HepG2 (cell line): ENCODE measurements around the gene PNPLA8. TPM values are rescaled to one million over a fixed set of nuclear protein-coding genes. Genes with fewer than 3 reads are reported as not detected.

ENCODE experiments used
- ATM ChIP-seq: fragments of 450-650 bp; IDR thresholded peaks from 2 replicates; pipeline ENCODE4 v1.7.1; 2017; ENCODE audit warnings: mild to moderate bottlenecking, borderline replicate concordance
- NFE2L2 ChIP-seq: fragments of 150-350 bp; IDR thresholded peaks from 2 replicates; pipeline ENCODE4 v1.6.1; 2014; ENCODE audit warnings: low read length
- SPEN ChIP-seq: sonication (generic); formaldehyde crosslinking; IDR thresholded peaks from 2 replicates; pipeline ENCODE4 v1.5.1; 2020; ENCODE audit warnings: low read depth, mild to moderate bottlenecking, missing genetic modification reagents
- TBX2 ChIP-seq: sonication (generic); formaldehyde crosslinking; IDR thresholded peaks from 2 replicates; pipeline ENCODE4 v1.5.0; 2020; ENCODE audit warnings: missing genetic modification reagents, mild to moderate bottlenecking, borderline replicate concordance
- TBX3 ChIP-seq: fragments of 450-650 bp; IDR thresholded peaks from 2 replicates; pipeline ENCODE4 v1.6.1; 2017; ENCODE audit warnings: antibody characterized with exemption, mild to moderate bottlenecking, inconsistent platforms, borderline replicate concordance
- ZNF3 ChIP-seq: IDR thresholded peaks from 2 replicates; pipeline ENCODE4 v1.7.0; 2017; ENCODE audit warnings: inconsistent platforms
- ZNF644 ChIP-seq: IDR thresholded peaks from 2 replicates; pipeline ENCODE4 v1.6.1; 2016; ENCODE audit warnings: low read depth
- polyA plus RNA-seq, 8 experiments: library from polyadenylated mRNA; depleted of rRNA in 3 of 8; stranded (reverse) in 7 of 8; unstranded in 1 of 8; fragments of >200 nt; fragmentation: Illumina TruSeq in 4 of 8; extraction: Trizol in 4 of 8; gene quantifications; 2 replicates each; pipeline versions ENCODE4 v1.2.1 to v1.2.3, GENCODE V29; 2011 to 2016; ENCODE audit warnings: low read depth in 4 of 8, missing spikeins in 1 of 8, mixed read lengths in 1 of 8; ENCODE audit not compliant: insufficient read depth in 1 of 8
- total RNA-seq, 5 experiments: library from RNA; depleted of rRNA; stranded (reverse); fragments of >200 nt; fragmentation: Illumina TruSeq; extraction: Trizol; gene quantifications; 2 replicates each; pipeline ENCODE4 v1.2.3, GENCODE V29; 2016; ENCODE audit warnings: low read depth in 1 of 5
- TF ChIP-seq, protein P1 (sequence below): sonication (generic); formaldehyde crosslinking; IDR thresholded peaks from 2 replicates; pipeline ENCODE4 v1.4.0; 2020; ENCODE audit warnings: missing genetic modification reagents
- TF ChIP-seq, protein P2 (sequence below): sonication (generic); formaldehyde crosslinking; IDR thresholded peaks from 2 replicates; pipeline ENCODE4 v1.5.0; 2020; ENCODE audit warnings: mild to moderate bottlenecking, missing genetic modification reagents, borderline replicate concordance
- TF ChIP-seq, protein P3 (sequence below): fragments of 450-650 bp; IDR thresholded peaks from 2 replicates; pipeline ENCODE4 v1.6.1; 2017
- TF ChIP-seq, protein P4 (sequence below): IDR thresholded peaks from 2 replicates; pipeline ENCODE4 v1.6.1; 2016; ENCODE audit warnings: control low read depth
- TF ChIP-seq, protein P5 (sequence below): IDR thresholded peaks from 2 replicates; pipeline ENCODE4 v1.6.1; 2016; ENCODE audit warnings: missing biosample characterization, missing genetic modification reagents, low read depth
- TF ChIP-seq, protein P6 (sequence below): sonication (generic); formaldehyde crosslinking; IDR thresholded peaks from 2 replicates; pipeline ENCODE4 v1.5.1; 2020; ENCODE audit warnings: missing genetic modification reagents, mild to moderate bottlenecking, borderline replicate concordance

The PNPLA8 gene
- total and polyA plus RNA-seq, 2 of the 13 experiments (the other 11 are each of a cell fraction or from before 2014, with no cell fraction given): 6.3 to 11.4 TPM

- TF ChIP-seq, protein P1, sequence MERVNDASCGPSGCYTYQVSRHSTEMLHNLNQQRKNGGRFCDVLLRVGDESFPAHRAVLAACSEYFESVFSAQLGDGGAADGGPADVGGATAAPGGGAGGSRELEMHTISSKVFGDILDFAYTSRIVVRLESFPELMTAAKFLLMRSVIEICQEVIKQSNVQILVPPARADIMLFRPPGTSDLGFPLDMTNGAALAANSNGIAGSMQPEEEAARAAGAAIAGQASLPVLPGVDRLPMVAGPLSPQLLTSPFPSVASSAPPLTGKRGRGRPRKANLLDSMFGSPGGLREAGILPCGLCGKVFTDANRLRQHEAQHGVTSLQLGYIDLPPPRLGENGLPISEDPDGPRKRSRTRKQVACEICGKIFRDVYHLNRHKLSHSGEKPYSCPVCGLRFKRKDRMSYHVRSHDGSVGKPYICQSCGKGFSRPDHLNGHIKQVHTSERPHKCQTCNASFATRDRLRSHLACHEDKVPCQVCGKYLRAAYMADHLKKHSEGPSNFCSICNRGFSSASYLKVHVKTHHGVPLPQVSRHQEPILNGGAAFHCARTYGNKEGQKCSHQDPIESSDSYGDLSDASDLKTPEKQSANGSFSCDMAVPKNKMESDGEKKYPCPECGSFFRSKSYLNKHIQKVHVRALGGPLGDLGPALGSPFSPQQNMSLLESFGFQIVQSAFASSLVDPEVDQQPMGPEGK (CRISPR knock-in tag): no peak; the same call in 1 of the 2 replicates
- TF ChIP-seq SPEN (CRISPR knock-in tag) (peak; percentile 95), ZNF644 (CRISPR knock-in tag) (no peak), ZNF3 (CRISPR knock-in tag) (no peak), ATM (no peak), TBX2 (CRISPR knock-in tag) (peak; percentile 90), TBX3 (peak; percentile 83), NFE2L2 (no peak)
- TF ChIP-seq, protein P2, sequence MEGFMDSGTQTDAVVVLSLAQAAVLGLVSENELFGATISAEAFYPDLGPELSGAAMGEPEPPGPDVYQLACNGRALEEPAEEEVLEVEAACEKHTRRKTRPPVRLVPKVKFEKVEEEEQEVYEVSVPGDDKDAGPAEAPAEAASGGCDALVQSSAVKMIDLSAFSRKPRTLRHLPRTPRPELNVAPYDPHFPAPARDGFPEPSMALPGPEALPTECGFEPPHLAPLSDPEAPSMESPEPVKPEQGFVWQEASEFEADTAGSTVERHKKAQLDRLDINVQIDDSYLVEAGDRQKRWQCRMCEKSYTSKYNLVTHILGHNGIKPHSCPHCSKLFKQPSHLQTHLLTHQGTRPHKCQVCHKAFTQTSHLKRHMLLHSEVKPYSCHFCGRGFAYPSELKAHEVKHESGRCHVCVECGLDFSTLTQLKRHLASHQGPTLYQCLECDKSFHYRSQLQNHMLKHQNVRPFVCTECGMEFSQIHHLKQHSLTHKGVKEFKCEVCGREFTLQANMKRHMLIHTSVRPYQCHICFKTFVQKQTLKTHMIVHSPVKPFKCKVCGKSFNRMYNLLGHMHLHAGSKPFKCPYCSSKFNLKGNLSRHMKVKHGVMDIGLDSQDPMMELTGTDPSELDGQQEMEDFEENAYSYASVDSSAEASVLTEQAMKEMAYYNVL: no peak; the same call in 1 of the 2 replicates
- TF ChIP-seq, protein P3, sequence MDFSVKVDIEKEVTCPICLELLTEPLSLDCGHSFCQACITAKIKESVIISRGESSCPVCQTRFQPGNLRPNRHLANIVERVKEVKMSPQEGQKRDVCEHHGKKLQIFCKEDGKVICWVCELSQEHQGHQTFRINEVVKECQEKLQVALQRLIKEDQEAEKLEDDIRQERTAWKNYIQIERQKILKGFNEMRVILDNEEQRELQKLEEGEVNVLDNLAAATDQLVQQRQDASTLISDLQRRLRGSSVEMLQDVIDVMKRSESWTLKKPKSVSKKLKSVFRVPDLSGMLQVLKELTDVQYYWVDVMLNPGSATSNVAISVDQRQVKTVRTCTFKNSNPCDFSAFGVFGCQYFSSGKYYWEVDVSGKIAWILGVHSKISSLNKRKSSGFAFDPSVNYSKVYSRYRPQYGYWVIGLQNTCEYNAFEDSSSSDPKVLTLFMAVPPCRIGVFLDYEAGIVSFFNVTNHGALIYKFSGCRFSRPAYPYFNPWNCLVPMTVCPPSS: no peak
- TF ChIP-seq, protein P4, sequence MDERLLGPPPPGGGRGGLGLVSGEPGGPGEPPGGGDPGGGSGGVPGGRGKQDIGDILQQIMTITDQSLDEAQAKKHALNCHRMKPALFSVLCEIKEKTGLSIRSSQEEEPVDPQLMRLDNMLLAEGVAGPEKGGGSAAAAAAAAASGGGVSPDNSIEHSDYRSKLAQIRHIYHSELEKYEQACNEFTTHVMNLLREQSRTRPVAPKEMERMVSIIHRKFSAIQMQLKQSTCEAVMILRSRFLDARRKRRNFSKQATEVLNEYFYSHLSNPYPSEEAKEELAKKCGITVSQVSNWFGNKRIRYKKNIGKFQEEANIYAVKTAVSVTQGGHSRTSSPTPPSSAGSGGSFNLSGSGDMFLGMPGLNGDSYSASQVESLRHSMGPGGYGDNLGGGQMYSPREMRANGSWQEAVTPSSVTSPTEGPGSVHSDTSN (CRISPR knock-in tag): peak; percentile 87
- TF ChIP-seq, protein P5, sequence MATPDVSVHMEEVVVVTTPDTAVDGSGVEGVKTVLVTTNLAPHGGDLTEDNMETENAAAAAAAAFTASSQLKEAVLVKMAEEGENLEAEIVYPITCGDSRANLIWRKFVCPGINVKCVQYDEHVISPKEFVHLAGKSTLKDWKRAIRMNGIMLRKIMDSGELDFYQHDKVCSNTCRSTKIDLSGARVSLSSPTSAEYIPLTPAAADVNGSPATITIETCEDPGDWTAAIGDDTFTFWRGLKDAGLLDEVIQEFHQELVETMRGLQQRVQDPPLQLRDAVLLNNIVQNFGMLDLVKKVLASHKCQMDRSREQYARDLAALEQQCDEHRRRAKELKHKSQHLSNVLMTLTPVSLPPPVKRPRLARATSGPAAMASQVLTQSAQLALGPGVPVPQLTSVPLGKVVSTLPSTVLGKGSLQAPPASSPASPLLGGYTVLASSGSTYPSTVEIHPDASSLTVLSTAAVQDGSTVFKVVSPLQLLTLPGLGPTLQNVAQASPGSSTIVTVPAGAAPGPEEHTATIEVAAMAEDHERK (CRISPR knock-in tag): peak; percentile 97
- TF ChIP-seq, protein P6, sequence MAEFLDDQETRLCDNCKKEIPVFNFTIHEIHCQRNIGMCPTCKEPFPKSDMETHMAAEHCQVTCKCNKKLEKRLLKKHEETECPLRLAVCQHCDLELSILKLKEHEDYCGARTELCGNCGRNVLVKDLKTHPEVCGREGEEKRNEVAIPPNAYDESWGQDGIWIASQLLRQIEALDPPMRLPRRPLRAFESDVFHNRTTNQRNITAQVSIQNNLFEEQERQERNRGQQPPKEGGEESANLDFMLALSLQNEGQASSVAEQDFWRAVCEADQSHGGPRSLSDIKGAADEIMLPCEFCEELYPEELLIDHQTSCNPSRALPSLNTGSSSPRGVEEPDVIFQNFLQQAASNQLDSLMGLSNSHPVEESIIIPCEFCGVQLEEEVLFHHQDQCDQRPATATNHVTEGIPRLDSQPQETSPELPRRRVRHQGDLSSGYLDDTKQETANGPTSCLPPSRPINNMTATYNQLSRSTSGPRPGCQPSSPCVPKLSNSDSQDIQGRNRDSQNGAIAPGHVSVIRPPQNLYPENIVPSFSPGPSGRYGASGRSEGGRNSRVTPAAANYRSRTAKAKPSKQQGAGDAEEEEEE (CRISPR knock-in tag): no peak
Measured at GRCh38 chr7:108525985-108526767, at the start of gene PNPLA8 (continued).
